ENCODE results near the gene CHMP5.

CHMP5 gene

DNA sequence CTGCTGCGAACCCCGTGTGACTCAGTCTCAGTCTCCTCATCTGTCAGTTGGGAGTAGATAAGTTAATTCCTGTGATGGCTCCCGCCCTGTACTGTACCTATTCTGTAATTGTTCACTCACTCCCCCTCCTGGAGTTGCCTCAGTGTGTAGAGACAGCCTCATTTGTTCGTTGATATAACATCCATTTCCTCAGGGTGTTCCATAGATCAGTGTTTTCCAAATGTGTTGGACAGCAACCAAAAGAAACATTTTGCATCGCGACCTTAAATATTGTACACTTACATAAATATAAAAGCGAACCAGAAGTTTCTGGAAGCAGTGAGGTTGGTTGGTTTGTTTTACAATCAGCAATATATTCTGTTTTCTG is 26.2 kb downstream of the CHMP5 start:
- TF ChIP-seq, protein P1, sequence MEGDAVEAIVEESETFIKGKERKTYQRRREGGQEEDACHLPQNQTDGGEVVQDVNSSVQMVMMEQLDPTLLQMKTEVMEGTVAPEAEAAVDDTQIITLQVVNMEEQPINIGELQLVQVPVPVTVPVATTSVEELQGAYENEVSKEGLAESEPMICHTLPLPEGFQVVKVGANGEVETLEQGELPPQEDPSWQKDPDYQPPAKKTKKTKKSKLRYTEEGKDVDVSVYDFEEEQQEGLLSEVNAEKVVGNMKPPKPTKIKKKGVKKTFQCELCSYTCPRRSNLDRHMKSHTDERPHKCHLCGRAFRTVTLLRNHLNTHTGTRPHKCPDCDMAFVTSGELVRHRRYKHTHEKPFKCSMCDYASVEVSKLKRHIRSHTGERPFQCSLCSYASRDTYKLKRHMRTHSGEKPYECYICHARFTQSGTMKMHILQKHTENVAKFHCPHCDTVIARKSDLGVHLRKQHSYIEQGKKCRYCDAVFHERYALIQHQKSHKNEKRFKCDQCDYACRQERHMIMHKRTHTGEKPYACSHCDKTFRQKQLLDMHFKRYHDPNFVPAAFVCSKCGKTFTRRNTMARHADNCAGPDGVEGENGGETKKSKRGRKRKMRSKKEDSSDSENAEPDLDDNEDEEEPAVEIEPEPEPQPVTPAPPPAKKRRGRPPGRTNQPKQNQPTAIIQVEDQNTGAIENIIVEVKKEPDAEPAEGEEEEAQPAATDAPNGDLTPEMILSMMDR (conservative IDR thresholded peaks at IDR 0.05; ENCODE audit: low read depth, low read length): no peak
- H3K4me1 ChIP-seq (ENCODE audit: low read depth, poor library complexity, severe bottlenecking): peaks cover 63% of the 10 kb centered on the region

DNA sequence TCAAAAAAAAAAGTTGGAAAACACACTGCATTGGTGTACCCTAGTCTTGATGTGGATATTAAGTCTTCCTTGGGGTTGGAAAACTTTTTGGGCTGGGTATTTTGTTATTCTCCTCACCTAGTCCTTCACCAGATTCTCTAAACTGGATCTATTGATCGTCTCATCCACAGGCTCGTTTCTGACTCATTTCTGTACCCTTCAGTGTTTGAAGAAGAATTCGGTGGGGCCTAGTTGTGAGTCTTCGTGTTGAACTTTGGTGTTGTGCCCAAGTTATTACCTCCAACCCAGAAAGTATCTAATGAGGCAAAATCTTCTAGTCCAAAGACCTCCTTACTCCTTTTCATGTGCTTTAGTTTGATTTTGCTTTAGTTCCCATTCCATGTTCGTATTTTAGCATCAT is 27.1 kb downstream of the CHMP5 start:
- Histone ChIP-seq H3K36me3 (ENCODE audit: insufficient read depth) (peaks cover 11% of the 10 kb centered on the region), H3K4me1 (ENCODE audit: low read depth, poor library complexity, severe bottlenecking) (peaks cover 67% of the 10 kb centered on the region), H3K4me2 (peak overlapping the region; percentile 77; the same call in 1 of the 2 replicates), H2AFZ (ENCODE audit: low read depth) (no peak overlapping the region), H3K4me3 (IDR thresholded peaks at IDR 0.05; ENCODE audit: insufficient read depth, low read depth, low read length) (no peak overlapping the region), H4K20me1 (ENCODE audit: insufficient read depth) (no peaks in the 10 kb centered on the region), H3K27ac (no peak overlapping the region), H3K9ac (no peak overlapping the region), H3K79me2 (ENCODE audit: insufficient read depth, low read depth) (peaks cover 63% of the 10 kb centered on the region), H3K27me3 (ENCODE audit: insufficient read depth, low read depth) (no peaks in the 10 kb centered on the region)
- TF ChIP-seq, protein P1 (conservative IDR thresholded peaks at IDR 0.05; ENCODE audit: low read depth, low read length): no peak

More for the DNA sequence above, 26.2 kb downstream of the CHMP5 start:
- Histone ChIP-seq H3K27ac (peak overlapping the region; percentile 98), H3K4me2 (peak overlapping the region; percentile 77), H3K79me2 (ENCODE audit: insufficient read depth, low read depth) (peaks cover 54% of the 10 kb centered on the region), H2AFZ (ENCODE audit: low read depth) (peak overlapping the region; percentile 45; the same call in 1 of the 2 replicates), H3K27me3 (ENCODE audit: insufficient read depth, low read depth) (no peaks in the 10 kb centered on the region), H3K9ac (peak overlapping the region; percentile 98), H4K20me1 (ENCODE audit: insufficient read depth) (no peaks in the 10 kb centered on the region), H3K36me3 (ENCODE audit: insufficient read depth) (peaks cover 11% of the 10 kb centered on the region), H3K4me3 (IDR thresholded peaks at IDR 0.05; ENCODE audit: insufficient read depth, low read depth, low read length) (no peak overlapping the region)

DNA sequence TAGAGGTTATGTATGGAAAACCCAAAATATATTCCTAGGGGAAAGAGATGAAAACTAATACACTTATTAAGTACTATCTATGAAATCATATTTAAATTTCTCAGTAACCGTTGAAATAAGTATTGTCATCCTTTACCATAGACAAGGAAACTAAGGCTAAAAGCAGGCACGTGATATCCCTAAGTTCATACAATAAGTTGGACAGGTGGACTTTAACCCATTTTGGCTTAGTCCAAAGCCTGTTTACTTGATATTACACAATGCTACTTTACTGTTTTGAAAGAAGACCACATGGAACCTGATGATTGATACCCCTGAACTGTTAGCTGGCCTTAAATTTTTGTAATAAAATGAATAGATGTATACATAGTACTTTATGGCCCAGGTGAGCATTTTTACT is 28.9 kb downstream of the CHMP5 start:
- H4K20me1 ChIP-seq (ENCODE audit: insufficient read depth): no peaks in the 10 kb centered on the region
- no peak overlapping the region for H3K4me3 ChIP-seq (IDR thresholded peaks at IDR 0.05; ENCODE audit: insufficient read depth, low read depth, low read length)
- peaks cover 77% of the 10 kb centered on the region for H3K4me1 ChIP-seq (ENCODE audit: low read depth, poor library complexity, severe bottlenecking)
- no peak overlapping the region for H2AFZ ChIP-seq (ENCODE audit: low read depth)
- TF ChIP-seq, protein P1 (conservative IDR thresholded peaks at IDR 0.05; ENCODE audit: low read depth, low read length): no peak
- H3K27ac ChIP-seq: no peak overlapping the region
- peaks cover 74% of the 10 kb centered on the region for H3K79me2 ChIP-seq (ENCODE audit: insufficient read depth, low read depth)
- H3K36me3 ChIP-seq (ENCODE audit: insufficient read depth): peaks cover 11% of the 10 kb centered on the region
- H3K27me3 ChIP-seq (ENCODE audit: insufficient read depth, low read depth): no peaks in the 10 kb centered on the region
- H3K4me2 ChIP-seq: peak overlapping the region; percentile 5; the same call in 1 of the 2 replicates
- no peak overlapping the region for H3K9ac ChIP-seq

DNA sequence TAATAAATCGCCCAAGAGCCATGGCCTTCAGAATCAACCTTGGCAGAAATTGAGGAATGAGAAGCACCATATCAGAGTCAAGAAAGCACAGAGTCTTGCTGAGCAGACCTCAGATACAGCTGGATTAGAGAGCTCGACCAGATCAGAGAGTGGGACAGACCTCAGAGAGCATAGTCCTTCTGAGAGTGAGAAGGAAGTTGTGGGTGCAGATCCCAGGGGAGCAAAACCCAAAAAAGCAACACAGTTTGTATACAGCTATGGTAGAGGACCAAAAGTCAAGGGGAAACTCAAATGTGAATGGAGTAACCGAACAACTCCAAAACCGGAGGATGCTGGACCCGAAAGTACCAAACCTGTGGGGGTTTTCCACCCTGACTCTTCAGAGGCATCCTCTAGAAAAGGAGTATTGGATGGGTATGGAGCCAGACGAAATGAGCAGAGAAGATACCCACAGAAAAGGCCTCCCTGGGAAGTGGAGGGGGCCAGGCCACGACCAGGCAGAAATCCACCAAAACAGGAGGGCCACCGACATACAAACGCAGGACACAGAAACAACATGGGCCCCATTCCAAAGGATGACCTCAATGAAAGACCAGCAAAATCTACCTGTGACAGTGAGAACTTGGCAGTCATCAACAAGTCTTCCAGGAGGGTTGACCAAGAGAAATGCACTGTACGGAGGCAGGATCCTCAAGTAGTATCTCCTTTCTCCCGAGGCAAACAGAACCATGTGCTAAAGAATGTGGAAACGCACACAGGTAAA is 30.0 kb downstream of the CHMP5 start:
- peak overlapping the region; percentile 57; the same call in 1 of the 2 replicates for H3K27ac ChIP-seq
- H3K4me1 ChIP-seq (ENCODE audit: low read depth, poor library complexity, severe bottlenecking): peaks cover 86% of the 10 kb centered on the region
- no peak overlapping the region for H3K4me3 ChIP-seq (IDR thresholded peaks at IDR 0.05; ENCODE audit: insufficient read depth, low read depth, low read length)
- no peak overlapping the region for H2AFZ ChIP-seq (ENCODE audit: low read depth)
- H3K36me3 ChIP-seq (ENCODE audit: insufficient read depth): peaks cover 11% of the 10 kb centered on the region
- H4K20me1 ChIP-seq (ENCODE audit: insufficient read depth): no peaks in the 10 kb centered on the region
- peaks cover 84% of the 10 kb centered on the region for H3K79me2 ChIP-seq (ENCODE audit: insufficient read depth, low read depth)
- no peak overlapping the region for H3K9ac ChIP-seq
- H3K27me3 ChIP-seq (ENCODE audit: insufficient read depth, low read depth): no peaks in the 10 kb centered on the region
- peak overlapping the region; percentile 67; the same call in 1 of the 2 replicates for H3K4me2 ChIP-seq
- TF ChIP-seq, protein P1 (conservative IDR thresholded peaks at IDR 0.05; ENCODE audit: low read depth, low read length): no peak

Data from KMS-11 (cell line).